Stimulated activated naive CD8-positive, alpha-beta T cell treated with anti-CD3 and anti-CD28 coated beads, Interleukin-15, Interleukin-2, amounts not matched to agents 100 U/mL and 50 U/mL, for 24 hours (primary cell): ENCODE measurements around the gene GALNT9.
"Not testable (repeated sequence)": the region's sequence is repeated elsewhere in the genome, so short reads cannot be mapped to it uniquely, and the experiment has no call there.

Source experiments
- ATAC-seq: fragments of 150-1000 bp; cut with Tn5 transposase; one replicate; pipeline ENCODE4 v1.10.0; 2021
- DNase-seq: peaks from one replicate; pipeline ENCODE4 v3.0.0; 2021

Gene GALNT9

GRCh38 chr12:132263451-132264049 lies 65.8 kb downstream of the GALNT9 start:
- no peak for ATAC-seq
- DNase-seq, result no peak

DNA sequence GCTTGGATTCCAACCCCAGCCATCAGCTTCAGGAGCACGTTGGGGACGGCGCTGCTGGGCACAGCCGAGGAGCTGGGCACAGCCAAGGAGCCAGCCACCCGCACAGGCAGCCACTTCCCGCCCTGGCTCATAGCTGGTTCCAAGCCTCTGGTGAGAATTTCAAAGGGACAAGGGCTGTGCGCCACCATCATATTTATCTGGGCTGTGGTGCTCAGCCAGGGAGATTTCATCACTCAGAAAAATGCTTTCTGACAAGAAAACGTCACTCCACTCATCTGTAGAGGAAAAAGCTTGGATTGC lies 66.4 kb downstream of the GALNT9 start:
- ATAC-seq (no peak), DNase-seq (no peak)

DNA sequence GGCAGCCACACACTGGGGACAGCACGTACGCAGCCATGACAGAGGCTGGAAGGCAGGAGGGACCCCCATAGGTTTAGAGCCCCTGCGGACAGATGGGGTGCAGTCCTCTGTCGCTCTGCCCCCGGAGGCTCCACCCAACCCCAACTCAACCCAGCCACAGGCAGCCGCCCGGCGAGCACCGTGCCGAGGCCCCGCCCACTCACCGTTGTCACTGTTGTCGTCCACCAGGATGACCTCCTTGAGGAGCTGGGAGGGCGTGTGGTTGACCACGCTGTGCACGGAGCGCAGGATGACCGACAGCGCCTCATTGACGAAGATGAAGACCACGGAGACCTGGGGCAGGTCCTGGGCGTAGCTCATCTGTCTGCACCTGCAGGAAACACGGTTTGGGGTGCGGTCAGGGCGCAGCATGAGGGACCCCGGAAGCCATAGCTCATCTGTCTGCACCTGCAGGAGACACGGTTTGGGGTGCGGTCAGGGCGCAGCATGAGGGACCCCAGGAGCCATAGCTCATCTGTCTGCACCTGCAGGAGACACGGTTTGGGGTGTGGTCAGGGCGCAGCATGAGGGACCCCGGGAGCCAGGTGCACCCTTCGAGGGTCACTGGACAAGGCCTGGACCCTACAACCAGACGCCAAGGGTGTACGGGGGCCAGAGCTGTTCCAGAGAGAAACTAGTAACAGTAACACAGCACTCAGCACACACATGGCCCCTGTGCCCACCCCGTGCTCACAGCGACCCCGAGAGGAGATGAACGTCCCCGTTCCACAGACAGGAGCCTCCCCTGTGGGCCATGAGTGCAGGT lies 66.9 kb downstream of the GALNT9 start:
- ATAC-seq, result no peak
- no peak for DNase-seq

DNA sequence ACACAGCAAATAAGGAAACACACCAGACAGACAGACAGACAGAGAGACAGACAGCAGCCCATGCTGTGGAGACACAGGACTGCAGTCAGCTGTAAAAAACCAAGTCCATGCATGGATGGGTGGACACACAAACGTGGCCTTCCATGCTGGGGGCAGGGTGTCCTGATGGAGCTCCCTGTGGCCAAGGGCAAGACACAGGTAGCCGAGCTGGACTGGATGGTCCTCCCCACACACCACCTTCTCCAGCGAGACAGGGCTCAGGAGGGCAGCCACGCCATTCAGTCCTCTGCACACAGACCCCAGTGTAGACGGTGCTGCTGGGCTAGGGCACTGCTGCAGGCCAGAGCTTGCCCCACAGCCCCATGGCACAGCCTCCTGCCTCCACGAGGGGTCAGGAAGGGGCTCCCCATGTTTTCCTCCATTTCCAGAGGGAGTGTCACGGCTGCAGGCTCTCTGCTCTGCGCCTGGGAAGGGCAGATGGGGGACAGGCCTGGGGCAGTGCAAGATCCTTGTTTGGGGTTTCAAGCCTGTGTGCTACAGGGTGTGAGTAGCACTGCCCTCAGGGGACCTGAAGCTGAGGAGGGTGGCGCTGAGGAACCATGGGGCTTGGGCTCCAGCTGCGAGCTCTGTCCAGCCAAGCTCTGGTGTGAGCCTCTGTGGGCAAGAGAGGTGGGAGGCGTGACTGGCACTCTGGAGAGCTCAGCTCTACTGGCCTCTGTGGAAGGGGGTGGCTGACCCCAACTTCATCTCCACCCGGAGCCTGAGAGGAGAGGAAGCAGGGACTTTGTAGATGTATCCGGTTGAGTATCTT lies 67.9 kb downstream of the GALNT9 start:
- no peak for DNase-seq
- ATAC-seq, result no peak

DNA sequence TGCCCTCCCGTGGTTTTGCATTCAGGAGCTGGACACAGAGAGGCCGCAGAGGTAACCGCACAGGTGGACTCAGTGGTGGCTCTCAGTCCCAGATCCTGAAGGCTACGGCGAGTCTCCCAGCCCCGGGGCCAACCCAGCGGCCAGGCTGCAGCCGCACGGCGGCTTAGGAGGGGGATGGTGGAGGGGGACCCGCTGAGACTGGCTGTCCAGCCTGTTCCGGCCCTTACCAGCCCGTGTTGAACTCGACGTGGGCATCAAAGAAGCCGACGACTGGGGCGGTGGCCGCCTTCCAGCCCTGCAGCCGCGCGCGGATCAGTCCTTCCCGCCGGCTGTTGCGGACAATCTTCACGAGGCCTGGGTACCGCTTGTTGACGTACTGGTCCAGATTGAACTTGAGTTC lies 68.7 kb downstream of the GALNT9 start:
- DNase-seq (no peak), ATAC-seq (no peak)

DNA sequence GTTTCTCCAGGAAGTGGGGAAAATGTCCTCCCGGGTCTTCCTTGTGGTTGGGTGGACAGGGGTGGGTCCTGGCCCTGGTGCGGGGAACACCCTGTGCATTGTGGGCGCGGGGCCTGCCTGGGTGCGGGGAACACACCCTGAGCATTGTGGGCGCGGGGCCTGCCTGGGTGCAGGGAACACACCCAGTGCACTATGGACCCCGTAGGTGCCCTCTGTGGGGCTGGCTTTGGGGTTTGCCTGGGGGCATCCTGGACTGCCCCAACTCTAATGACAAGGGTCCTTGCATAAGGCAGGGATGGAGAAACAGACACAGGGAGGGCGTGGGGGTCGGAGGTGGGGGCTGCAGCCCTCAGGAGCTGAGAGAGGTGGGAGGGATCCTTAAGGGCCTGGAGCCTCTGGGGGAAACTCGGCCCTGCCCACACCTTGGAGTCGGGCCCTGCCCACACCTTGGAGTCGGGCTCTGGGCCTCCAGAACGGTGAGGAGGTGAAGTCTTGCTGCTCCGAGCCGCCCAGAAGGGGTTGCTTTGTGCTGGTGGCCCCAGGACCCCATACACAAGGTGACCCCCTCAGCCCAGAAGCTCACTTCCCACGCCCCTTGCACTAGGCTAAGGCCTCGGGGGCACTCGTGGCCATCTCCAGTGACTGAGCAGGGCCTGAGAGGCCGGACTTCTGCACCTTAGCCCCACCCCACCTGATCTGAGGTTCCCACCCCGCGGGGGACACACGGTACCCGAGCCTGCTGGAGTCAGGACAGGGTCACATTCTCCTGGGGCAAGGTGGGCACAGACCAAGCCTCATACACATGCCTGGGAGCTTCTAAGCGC lies 69.3 kb downstream of the GALNT9 start:
- no peak for ATAC-seq

GRCh38 chr12:132259364-132259871 lies 70.0 kb downstream of the GALNT9 start:
- DNase-seq, result no peak
- no peak for ATAC-seq

More for the DNA sequence above, 69.3 kb downstream of the GALNT9 start:
- no peak for DNase-seq

DNA sequence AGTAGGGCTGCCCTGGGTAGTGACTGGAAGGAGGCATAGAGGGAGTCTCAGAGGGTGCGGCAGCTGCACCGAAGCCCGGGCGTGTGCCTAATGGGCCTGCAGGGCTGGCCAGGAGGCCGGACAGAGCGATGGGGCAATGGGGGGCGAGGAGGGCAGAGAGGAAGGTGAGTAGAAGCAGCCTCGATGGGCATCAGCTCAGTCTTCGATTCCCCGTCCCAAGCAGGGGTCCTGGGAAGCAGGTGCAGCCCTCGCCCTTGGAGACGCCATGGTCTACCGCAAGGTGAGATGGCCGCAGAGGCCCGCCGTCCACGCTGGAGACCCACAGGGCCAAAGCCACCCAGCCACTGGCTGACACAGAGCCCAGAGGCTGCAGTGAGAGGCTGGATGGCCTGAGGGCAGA lies 70.8 kb downstream of the GALNT9 start:
- ATAC-seq, result no peak

DNA sequence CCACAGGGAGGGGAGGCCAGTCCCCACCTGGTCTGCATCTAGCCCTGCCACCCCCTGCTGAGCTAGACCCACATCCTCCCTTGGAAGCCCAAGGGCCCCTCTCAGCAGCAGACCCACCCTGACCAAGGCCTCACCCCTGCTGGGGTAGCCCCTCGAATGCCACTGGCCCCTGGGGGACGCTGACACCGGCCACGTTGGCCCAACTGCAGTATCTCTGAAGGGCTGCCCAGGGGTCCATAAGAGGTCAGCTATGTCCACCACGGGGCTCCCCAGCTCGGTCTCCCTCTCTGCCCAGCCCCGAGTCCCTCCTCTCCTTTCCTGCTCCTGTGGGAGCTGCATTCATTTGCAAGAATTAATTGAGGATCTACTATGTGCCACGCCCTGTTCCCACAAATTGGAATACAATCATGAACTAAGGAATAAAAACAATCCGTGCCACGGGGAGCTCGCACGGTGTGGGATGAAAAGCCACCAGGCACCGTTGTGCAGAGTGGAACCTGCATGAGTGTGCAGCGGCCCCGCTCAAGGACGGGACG lies 71.4 kb downstream of the GALNT9 start:
- ATAC-seq (no peak), DNase-seq (no peak)

More for the DNA sequence above, 70.8 kb downstream of the GALNT9 start:
- no peak for DNase-seq

- DNase-seq (no peak), ATAC-seq (no peak)
Measured at GRCh38 chr12:132257206-132257954, 72.0 kb downstream of the GALNT9 start.

DNA sequence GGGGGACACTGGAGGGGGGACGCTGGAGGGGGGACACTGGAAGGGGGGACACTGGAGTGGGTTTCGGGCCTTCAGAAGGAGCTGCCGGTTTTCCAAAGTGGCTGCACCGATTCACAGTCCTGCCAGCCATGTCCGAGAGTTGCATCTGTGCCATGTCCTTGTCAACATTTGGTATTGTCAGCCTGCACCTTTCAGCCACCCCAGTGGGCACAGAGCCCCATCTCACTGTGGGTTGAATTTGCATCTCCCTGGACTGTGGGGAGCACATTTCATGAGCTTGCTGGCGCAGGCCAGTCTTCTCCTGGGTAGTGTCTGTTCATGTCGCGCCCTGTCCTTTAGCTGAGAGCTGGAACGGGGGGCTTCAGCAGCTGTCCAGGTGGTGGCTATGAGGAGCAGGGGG lies 72.7 kb downstream of the GALNT9 start:
- no peak for ATAC-seq
- DNase-seq, result no peak

- no peak for ATAC-seq
Measured at GRCh38 chr12:132255642-132256041, 73.7 kb downstream of the GALNT9 start.

GRCh38 chr12:132253698-132254480 lies 75.5 kb downstream of the GALNT9 start:
- DNase-seq (no peak), ATAC-seq (no peak)

More at GRCh38 chr12:132255642-132256041, 73.7 kb downstream of the GALNT9 start:
- DNase-seq, result no peak

GRCh38 chr12:132252981-132253380 lies 76.4 kb downstream of the GALNT9 start:
- DNase-seq, result not testable (repeated sequence)

DNA sequence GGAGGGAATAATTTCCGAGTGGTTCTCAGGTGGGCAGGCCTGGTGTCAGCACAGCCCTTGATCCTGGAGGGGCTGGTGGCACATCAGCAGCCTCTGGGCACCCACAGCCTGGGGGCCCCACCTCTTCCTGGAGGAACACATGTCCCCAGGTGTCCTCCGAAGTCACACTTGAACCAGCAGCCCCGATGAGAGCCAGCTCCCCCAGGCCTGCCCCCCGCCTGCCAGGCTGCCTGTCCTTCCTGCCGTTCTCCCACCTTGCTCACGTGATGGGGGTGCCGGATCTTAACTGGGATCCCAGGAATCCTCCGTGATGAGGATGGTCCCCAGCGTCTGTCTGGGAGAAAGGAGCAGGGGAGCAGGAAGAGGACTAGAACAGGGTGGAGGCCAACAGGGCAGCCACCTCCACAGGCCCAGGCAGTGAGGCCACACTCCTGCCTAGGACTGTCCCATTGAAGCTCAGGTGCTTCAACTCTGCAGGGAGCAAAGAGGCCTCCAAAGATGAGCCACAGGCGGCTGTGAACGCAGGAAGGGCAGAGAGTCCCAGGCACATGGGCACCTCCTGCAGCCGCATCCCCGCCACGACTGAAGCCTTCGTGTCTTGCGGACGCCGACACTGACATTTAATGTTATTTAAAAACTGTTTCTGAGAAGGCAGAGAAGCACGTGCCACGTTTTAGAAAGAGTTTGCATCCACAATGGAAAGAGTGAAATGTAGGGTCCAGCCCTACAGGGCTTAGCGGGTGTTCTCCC lies 77.5 kb downstream of the GALNT9 start:
- DNase-seq, result no peak
- no peak for ATAC-seq

More at GRCh38 chr12:132252981-132253380, 76.4 kb downstream of the GALNT9 start:
- not testable (repeated sequence) for ATAC-seq

- DNase-seq, result no peak
- no peak for ATAC-seq
Measured at GRCh38 chr12:132251310-132251709, 78.1 kb downstream of the GALNT9 start.

DNA sequence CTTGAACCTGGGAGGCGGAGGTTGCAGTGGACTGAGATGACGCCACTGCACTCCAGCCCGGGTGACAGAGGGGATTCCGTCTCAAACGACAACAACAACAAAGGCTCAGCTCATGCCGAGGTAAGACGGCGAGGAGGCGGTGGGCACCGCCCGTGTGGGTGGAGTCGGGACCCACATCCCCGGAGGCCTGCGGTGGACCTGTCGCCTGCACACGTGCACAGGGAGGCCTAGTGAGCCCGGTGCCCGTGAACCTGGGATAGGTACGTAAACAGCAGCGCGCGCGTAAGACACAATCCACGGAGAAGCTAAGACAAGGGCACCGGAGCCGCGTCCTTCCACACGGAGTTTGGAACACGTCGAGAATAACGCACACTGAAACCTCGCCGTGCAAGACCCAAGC lies 78.7 kb downstream of the GALNT9 start:
- ATAC-seq, result no peak
- no peak for DNase-seq

DNA sequence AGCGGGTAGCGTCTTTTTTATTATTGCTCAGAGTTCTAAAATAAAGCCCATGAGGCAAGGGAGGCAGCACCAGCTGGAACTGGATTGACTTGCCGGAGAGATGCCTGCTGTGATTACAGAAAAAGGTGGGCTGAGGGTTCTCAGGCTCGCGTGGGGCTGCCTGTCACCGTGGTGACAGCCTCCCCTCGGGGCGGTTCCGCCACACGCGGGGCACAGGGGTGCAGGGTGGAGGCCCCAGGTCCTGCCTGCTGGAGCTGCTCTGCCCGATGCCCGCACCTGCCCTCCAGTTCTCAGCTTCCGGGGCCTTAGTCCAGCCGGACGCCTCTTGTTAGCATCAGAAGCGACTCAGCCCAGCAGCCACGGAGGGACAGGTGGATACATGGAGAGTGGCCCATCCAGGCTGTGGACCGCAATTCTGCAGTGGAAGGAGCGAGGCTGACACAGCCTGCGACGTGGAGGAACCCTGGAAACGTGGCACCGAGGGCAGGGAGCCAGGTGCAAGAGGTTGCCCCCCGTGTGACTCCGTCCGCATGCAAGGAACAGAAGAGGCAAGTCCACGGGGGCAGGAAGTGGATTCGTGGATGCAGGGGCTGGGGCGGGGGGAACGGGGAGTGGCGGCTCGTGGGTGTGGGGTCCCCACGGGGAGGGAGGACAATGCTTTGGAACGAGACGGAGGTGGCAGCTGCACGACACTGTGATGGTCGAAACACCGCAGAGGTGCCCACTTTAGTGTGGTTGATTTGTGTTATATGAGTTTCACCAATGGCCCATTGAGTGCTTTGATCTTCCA lies 79.5 kb downstream of the GALNT9 start:
- no peak for ATAC-seq
- no peak for DNase-seq
